NCI-H69 (cell line): Measurements from ENCODE around the gene TMEM45A.

Source experiments
- DNase-seq: peaks from one replicate; lab custom pipeline; 2025; lab: John Stamatoyannopoulos, UW

The TMEM45A gene

DNA sequence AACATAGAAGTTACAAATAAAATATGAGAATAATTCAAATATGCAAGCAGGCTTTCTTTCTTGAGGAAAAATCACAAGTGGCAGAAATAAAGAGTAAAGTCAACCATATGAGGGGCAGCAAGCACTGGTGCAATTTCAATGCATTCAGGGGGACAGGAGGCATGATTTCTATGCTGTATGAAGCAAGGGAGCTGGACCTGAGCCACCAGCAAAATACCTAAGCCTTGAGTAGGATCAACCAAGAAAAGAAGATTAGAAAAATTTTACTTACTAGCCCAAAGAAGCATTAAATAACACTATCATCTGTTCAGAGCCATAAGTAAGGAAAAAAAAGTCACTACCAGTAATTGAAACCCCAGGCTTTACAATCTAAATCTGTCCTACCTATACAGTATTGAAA, 123.3 kb downstream of the TMEM45A start:
- DNase-seq = no peak

DNA sequence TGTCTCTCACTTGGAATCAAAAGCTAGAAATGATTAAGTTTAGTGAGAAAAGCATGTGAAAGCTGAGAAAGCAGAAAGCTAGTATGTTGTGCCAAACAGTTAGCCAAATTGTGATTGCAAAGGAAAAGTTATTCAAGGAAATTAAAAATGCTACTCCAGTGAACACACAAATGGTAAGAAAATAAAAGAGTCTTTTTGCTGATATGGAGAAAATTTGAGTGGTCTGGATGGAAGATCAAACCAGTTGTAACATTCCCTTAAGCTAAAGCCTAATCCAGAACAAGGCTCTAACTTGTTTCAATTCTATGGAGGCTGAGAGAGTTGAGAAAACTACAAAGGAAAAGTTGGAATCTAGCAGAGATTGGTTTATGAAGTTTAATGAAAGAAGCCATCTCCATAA, 128.8 kb downstream of the TMEM45A start:
- DNase-seq = no peak
